ENCODE results near the gene TRIM62.
A peak's percentile ranks its signal among the peaks of the same experiment; 100 is the strongest.
"Not testable (repeated sequence)": the region's sequence is repeated elsewhere in the genome, so short reads cannot be mapped to it uniquely, and the experiment has no call there.

The TRIM62 gene

DNA sequence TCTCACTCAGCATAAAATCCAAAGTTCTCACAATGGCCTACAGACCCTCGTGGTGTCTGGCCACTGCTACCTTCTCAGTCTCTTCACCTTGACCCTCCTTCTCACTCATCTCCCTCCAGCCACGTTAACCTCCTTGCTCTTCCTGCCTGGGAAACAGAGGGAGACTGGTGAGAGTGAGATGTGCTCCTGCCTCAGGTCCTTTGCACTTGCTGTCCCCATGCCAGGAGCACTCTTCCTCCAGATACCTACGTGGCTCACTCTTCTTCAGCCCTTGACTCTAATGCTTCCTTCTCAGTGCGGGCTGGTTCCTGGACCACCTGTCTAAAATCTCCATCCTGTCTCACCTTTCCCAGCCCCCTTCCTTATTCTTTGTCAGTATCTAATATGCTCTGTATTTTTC is 24.7 kb downstream of the TRIM62 start:
- no peak for DNase-seq

DNA sequence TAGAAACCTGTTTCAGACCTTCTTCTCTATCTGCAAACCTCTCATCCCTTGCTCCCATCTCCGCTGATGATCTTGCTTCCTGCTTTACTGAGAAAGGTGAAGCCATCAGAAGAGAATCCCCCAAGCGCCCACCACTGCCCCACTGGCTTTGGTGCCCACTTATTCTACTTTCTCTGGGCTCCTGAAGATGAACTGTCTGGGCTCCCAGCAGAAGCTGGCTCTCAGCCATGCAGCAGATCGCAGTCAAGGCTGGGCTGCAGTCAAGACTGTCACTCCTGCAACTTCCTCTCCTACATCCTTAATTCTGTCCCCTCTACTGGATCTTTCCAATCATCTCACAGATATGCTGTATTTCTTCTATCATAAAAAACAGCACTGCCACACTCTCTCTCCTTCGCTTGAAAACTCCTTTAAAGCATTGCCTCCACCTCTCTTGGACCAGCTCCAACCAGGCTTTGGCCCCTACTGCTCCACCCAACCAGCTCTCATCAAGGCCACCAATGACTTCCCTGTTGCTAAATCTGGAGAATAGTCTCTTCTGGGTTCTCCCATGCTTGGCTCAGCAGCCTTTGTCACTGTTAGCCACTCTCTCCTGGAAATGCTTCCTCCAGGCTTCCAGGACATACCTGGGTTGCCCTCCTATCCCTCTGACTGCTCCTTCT is 25.8 kb downstream of the TRIM62 start:
- no peak for DNase-seq

DNA sequence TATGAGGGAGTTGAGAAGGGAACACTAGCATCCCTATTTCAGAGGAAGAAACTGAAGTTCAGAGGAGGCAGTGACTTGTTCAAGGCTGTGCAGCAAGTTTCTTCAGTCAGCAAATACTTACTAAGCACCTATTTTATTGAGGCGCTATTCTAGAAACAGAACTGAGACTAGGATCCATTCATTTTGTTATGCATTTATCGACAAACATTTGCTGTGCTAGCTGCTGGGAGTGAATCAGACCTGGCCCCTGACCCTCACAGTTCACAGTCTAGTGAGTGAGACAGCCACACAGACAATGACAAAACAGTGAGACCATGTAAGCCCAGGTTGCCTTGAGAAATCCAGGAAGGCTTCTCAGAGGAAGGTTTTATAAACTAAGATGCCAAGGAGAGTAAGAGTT is 28.2 kb downstream of the TRIM62 start:
- no peak for DNase-seq

DNA sequence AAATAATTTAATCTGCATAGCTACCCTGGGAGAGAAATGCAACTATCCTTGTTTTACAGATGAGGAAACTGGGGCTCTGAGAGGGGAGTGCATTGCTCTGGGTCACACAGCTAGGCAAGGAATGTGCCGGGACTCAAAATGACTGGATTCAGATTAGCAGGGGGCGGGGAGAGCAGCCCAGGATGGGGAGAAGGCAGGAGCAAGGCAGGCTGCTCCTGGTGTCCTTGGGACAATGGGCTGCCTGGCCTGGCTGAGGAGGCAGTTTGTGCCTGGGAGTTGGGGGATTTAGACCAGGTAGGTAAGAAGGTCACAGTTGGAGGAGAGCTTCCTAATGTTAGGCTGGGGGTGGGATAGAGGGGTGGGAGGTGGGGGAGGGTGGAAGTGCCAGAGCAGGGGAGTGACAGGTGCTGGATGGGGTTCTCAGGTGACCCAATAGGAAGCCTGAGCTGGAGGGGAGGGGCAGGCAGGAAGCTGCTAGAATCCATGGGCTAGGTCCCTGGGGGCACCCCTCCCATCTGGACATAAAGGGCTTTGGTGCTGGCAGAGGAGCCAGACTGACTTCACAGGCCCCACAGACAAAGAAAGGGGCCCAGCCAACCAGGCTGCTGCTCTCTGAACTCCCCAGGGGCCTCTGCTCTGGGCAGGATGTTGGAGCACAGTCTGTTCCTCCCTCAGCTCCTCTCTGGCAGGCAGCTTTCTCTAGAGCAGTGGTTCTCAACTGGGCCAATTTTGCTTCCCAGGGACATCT is 29.0 kb downstream of the TRIM62 start:
- DNase-seq: no peak

DNA sequence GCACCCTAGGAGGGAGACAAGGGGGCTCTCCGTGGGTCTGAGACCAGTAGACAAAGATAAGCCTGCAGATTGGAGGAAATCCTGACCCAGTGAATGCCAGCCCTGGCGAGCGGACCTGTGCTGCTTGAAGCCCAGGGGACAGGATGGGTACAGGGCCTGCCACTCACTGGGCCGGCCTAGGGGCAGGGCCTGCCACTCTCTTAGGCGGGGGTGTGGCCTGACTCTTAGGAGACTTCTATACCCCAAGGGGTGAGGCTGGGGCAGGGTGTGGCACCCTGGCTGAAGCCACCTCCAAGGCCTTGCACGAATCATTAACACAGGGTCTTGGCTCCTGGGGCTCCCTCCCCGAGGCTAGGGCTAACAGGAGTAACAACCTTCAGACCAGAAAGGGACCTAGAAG is 30.7 kb downstream of the TRIM62 start:
- no peak for DNase-seq

DNA sequence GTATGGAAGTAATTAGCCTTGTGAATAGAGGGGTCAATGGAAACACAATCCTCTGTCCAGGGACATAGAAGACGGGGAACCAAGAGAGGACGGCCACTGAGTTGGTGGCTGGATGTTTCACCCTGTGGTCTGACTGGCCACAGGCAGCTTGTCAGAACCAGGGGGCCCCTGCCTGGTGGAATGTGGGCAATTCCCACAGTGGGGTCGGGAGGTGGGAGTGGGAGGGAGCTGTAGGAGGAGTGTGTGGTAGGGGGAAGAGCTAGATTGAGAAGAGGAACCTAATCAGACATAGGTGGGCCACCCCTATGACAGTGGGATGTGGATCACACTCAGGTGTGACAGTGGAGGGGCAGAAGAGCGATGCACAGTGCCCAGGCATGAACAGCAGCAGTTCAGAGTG is 31.3 kb downstream of the TRIM62 start:
- DNase-seq: no peak

DNA sequence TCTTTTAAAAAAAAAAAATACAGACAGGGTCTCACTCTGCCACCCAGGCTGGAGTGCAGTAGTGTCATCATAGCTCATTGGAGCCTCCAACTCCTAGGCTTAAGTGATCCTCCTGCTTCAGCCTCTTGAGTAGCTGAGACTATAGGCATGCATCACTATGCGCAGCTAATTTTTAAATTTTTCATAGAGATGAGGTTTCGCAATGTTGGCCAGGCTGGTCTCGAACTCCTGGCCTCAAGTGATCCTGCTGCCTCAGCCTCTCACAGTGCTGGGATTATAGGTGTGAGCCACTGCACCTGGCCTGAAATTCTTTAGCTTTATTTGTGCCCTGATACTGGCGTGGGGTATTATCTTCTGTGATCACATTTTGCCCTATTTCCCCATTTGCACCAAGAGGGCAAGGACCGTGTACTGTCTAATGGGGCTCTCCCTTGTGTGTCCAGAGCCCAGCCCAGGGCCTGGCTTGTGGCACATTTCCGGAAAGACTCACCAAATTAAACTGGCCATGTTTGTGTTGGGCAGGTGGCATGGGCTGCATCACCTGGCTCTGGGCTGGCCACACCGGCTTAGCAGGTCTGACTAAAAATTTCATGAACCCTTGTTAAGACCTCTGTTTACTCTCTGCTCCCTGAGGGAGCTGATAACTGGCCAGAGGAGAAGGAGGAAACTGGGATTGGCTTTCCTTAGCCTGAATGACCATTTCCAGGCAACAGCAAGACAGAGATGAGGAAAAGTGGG is 32.2 kb downstream of the TRIM62 start:
- DNase-seq: no peak

DNA sequence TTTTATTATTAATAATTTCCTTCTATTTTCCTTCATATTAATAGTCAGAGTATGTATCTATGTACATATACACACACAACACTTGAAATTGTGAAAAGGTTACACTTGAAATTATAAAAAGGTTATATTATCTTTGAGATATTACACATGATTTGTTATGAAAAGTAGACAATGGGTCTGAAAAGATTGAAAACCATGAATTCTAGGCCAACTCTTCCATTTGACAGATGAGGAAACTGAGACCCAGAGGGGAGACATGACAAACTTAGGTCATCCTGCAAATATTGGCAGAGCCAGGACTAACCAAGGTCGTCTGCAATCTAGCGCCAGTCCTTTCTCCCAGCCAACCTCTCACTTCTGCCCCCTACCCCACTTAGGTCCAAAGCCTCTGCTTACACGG is 33.2 kb downstream of the TRIM62 start:
- no peak for DNase-seq

DNA sequence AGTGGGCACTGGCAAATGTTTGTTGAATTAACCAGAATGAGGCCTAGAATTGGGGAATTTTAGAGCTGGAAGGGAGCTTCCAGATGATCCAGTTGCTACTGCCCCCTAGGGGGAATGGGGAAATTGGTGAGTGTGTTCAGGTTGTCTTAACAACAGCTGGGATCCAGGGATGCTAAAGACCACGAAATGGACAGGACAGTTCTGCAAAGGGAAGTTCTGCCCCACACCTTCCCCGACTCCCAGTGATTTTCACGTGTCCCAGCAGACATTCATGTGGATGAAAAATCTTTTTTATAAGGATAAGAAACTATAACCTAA is 33.9 kb downstream of the TRIM62 start:
- DNase-seq: no peak

DNA sequence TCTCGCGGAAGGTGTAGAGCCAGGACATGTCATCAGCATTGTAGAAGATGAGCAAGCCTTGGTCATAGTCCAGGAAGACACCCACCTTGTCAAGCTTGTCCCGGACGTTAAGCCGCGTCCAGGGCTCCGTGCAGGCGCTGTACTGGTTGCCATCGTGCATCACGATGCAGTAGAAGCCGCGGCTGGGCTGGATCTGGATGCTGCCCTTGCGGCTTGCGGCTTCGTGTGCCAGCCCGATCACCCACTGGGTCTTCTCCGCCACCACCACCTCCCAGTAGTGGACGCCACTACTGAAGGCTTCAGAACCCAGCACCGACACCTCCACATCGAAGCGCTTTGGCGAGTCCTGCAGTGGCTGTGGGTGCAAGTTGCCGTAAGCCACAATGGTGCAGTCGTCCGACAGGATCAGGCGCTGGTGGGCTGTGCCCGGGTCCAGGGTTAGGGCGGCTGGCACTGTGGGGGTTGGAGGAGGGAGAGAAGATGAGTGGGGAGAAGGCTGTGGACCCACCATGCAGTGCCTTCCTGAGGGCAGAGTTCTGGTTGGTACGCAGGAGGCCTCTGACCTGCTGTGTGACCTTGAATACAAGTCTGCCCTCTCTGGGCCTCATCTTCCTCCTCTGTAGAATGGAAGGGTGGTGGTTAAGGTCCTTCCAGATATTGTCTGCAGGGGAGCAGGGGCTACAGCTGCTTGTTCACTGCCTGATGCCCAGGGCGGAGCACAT is 34.4 kb downstream of the TRIM62 start:
- no peak for DNase-seq

DNA sequence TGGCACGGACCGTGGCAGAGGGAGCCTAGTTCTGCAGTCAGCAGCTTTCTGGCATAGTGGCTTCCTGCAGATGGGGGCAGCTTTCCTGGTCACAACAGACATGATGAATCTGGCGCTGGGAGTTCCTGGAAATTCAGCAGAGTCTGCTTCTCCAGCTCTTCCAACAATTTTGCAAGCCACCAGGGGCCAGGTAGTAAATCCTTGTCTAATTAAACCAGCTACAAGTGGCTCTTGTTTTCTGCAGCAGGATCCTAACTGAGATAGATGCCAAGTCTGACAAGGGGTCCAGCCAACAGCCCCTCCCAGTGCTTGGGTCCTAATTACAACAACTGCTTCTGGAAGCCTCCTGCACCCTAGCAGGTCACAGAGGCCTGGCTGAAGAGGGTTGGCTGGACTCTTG is 35.8 kb downstream of the TRIM62 start:
- no peak for DNase-seq

DNA sequence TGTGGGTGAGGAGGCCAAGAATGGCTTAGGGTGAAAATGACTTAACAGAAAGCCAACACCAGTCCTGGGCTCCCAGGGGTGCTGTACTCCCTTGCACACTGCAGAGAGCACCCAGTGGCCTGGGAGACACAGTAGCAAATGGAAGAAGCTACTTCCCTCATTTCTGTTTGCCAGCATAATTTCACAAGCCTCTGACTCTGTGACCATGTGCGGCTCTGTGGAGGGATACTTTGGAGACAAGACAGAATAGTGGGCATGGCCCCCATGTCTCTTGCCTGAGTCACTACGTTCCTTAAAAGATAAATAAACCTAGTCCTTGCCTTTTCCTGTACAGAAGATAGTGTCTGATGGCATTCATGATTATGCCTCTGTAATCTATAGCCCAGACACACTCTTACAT is 38.1 kb downstream of the TRIM62 start:
- DNase-seq: no peak

DNA sequence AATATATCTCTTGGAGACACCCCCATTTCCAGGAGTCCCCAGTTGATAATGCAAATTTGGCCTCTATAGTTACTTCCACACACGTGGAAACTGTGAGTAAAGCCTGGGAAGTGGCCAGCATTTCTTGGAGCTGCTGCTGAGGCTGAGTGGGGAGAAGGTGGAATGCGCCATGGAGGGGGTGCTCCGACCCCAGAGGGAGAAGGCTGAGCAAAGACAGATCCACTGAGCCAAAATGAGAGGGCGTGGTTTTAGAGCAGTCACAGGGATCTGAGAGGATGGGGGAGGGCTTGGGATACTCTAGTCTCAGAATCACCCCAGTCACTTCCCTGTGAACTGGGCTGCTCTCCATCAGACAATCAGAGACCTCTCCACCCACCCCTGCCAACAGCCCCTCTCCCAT is 38.7 kb downstream of the TRIM62 start:
- DNase-seq: no peak

DNA sequence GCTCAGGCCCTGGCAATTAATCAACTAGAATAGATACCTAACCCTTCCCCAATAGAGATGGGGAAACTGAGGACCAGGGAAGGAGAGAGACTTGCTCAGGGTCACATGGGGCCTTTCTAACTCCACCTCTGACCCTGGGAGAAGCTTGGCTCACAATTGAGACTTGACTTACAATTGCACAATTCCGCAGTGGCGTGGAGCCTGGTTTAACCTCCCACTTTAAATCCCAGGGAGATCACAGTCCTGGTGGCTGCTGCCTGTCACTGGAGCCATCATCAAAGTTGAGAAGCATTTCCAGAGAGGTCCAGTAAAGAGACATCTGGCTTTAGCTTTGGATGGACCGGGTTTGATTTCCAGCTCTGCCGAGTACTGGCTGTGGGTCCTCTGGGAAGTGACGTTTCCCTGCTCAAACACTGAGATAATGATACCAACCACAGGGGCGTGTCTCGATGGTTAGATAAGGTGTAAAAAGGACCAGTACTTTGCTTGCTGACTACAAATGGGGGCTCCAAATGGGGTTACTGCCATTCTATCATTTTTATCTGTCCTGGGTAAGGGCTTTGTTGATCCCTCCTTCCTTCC is 39.3 kb downstream of the TRIM62 start:
- no peak for DNase-seq

DNA sequence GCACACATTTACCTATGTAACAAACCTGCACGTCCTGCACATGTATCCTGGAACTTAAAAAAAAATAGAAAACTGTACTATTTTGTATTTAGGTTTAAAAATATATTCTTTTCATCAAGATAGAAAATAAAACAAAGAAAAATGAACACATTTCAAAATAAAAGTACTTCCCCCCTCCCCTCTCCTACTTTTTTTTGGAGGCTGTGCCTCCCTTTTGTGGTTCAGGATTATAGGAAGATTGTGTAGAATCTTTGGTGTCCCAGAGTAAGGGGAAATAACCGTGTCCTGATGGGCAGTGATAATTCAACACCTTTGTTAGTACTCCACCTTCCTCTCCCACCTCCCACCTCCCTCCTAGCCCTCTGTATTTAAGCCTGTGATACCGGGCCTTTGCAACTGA is 40.1 kb downstream of the TRIM62 start:
- no peak for DNase-seq

DNA sequence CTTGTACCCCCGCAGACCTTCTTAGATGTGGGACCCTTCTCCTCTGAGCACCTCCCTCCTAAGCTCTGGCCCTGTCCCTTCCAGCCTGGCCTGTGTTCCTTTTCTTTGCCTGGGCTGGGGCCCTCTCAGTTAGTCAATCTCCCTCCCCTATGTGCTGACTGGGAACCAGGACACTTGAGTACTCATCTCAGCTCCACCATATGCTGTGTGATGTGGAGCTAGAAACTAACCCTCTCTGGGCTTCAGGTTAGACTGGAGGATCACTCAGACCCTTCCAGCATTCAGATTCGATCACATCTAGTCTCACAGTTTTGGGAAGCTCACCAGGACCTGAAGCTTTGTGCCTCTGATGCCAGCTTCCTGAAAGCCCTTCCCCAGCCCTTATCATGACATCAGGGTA is 40.6 kb downstream of the TRIM62 start:
- no peak for DNase-seq

DNA sequence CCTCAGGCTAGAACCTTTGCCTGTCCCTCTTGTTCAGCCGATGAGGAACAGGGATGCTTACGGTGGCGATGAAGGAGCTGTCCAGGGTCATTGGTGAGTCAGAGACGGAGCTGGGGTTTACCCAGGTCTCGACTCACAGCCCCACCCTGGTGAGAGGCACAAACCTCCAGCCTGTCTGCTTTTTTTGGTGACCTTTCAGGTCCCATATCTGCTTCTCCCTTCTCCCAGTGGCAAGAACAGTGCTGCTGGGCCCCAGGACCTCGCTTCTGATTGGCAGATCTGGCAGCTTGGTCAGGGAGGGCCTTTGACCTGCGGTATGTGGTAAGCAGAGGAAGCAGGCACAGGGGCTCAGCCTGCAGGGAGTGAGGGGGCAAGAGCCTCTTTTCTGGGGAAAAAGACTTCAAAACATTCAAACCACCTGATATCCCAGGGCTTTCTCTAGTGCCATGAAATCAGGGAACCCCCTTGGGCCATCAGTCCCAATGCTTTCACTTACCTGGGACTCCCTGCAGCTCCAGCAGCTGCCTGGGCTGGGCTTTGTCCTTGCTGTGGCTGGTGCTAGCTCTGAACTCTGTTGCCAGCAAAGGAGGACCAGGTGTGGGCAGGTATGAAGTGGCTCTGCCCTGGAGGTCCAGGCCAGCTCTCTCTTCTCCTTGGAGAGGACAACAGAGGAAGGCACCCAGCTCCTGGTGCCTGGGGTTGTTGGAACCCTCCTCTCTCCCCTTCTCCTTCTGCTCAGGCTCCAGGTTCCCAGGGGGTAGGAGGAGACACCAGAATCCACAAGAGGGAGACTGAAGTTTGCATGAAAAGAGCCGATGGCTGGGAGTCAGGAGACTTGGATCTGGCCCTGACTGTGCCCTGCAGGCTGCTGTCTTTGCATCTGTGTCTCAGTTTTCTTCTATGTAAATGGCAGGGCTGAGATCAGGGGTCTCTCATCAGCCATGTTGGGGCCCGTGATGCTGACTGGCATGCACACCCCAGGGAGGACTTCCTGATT is 41.4 kb downstream of the TRIM62 start:
- no peak for DNase-seq

DNA sequence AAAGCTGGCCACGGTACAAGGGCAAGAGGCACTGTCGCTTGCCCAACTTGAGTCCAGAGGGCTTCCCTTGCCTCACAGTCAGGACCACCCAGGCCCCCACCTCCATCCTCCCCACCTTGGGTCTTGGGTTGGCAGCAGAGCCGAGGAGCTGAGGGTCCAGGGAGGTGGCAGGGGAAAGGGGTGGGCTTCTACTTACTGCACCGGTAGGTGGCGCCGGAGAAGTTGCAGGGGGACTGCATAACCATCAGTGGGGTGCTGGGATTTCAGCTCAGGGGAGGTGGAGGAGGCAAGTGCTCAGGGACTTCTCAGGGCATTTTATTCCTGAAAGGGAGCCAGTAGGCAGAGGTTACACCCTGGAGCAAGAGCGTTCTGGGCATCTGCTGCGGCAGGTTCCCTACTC is 44.0 kb downstream of the TRIM62 start:
- peak; percentile 21 for DNase-seq

DNA sequence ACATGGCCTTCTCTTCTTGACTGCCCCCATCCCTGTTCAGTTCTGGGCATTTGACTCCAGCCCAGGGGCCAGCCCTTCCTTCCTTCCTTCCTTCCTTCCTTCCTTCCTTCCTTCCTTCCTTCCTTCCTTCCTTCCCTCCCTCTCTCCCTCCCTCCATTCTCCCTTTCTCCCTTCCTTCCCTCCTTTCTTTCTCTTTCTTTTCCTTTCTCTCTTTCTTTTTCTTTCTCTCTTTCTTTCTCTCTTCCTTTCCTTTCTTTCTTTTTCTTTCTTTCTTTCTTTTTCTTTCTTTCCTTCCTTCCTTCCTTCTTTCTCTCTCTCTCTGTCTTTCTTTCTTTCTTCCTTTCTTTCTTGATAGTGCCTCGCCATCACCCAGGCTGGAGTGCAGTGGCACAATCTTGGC is 45.8 kb downstream of the TRIM62 start:
- not testable (repeated sequence) for DNase-seq

DNA sequence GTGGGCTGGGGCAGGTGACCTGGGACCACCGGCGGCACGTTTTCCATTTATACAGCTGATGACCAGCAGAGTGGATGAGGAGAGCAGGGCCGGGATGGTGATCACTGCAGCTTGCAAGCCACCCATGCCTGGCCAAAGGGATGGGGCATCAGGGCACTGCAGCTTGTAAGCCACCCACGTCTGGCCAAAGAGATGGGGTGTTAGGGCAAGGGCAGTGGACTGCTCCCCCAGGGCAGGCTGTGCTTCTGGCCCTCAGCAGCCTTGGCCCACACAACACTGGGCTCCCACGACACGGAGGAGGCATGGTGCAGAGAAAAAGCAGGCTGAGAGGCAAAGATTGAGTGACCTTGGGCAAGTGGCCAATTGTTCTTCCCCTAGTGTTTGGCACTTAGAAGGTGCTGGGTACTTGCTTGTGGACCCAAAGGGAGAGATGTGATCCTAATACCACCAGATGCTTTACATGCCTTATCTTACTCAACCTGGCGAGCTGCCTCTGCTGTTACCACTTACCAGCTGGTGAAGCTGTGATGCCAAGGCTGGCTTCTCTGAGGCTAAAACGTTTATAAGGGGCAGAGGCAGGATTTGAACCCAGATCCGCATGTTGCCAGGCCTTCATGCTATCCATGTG is 48.3 kb downstream of the TRIM62 start:
- DNase-seq: no peak

DNA sequence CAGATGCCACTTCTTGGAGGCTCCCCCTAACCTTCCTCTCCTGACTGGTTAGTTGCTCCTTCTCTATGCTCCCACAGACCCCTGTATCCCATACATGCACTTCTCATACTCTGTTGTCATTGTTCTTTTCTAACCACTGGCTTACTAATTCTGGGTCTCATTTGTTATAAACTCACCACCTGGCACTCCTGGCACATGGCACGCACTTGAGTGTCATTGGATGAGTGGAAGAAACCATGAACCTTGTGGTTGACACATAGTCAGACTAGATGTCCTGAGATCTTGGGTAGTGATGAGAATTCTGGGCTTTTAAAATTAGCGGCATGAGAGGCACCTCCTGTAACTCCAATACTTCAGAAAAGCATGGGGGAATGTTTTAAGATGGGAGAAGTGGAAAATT is 49.3 kb downstream of the TRIM62 start:
- peak; percentile 53 for DNase-seq

DNA sequence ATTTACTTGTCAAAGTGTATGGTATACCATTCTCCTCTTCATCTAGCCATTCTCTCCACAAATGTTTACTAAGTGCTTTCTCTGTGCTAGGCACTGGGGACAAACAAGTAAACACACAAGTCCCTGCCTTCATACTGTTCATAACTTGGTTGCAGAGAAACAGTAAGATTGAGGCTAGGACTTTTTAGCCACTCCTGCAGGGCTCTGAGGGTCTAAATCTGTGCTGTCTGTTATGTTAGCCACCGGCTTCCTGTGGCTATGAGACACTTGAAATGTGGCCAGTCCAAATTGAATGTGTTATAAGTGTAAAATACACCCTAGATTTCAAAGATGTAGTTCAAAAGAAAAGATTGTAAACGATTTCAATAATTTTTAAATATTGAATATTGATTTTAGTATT is 50.7 kb downstream of the TRIM62 start:
- DNase-seq: no peak
